IPS DF 6.9 (cell line): ENCODE measurements around the gene MCL1.
"Not testable (repeated sequence)": the region's sequence is repeated elsewhere in the genome, so short reads cannot be mapped to it uniquely, and the experiment has no call there.

Experiments used
- DNase-seq: peaks from one replicate; pipeline ENCODE4 v3.0.0-alpha.2; 2013; ENCODE audit warnings: low read depth, low spot score
- H3K27ac ChIP-seq: one replicate; pipeline ENCODE4 v1.5.1; 2013; ENCODE audit warnings: low read length, control low read depth
- H3K27me3 ChIP-seq: 2 replicates; pipeline ENCODE4 v1.6.1; 2013; ENCODE audit warnings: mild to moderate bottlenecking, low read length; ENCODE audit not compliant: control insufficient read depth, insufficient read depth
- H3K36me3 ChIP-seq: 2 replicates; pipeline ENCODE4 v1.6.1; 2013; ENCODE audit warnings: low read length; ENCODE audit not compliant: control insufficient read depth, insufficient read depth
- H3K4me1 ChIP-seq: 2 replicates; pipeline ENCODE4 v1.6.1; 2013; ENCODE audit warnings: low read length; ENCODE audit not compliant: control insufficient read depth, insufficient read depth
- H3K4me3 ChIP-seq: 2 replicates; pipeline ENCODE4 v1.5.1; 2013; ENCODE audit warnings: mild to moderate bottlenecking, low read length
- H3K9me3 ChIP-seq: 2 replicates; pipeline ENCODE4 v1.6.1; 2013; ENCODE audit warnings: low read length, inconsistent platforms; ENCODE audit not compliant: control insufficient read depth, insufficient read depth
- WGBS: extraction: QIAGEN DNeasy Blood & Tissue Kit; methylation state at CpG from one replicate; pipeline ENCODE4 v1.1.7; 2013; ENCODE audit warnings: mixed read lengths, missing lambda C conversion rate; ENCODE audit not compliant: insufficient read length, insufficient coverage; 5-methylcytosine and 5-hydroxymethylcytosine counted together

The MCL1 gene

DNA sequence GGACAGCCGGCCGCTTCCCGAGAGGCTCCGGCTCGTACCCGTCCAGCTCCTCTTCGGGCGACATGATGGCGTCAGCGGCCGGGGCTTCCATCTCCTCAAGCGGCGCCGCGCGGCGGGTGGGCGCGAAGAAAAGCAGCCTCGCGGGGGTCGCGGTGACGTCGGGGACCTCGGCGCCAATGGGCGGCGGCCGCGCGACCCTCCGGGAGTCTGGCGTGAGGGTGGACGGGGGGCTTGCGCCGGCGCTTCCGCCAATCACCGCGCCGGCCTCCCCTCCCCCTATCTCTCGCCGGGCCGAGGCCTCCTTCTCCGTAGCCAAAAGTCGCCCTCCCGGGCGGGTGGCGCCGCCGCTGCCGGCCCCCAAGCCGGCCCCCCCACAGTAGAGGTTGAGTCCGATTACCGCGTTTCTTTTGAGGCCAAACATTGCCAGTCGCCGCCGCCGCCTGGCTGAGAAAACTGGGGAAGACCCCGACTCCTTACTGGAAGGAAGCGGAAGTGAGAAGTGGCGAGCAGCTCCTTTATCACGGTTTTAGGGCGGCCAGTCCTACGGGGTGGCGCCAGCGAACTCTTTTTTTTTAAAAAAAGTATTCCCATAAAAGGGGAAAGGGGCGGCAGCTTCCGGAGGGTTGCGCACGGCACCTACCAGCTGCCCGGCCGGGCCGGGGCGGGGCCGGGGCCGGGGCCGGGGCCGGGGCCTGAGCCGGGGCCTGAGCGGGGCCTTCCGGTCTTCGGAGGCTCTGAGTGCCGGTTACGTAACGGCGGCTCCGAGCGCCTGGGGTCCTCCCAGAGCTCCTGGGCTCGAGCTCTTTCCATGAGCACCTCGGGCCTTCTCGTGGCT, at the start of gene MCL1:
Gene MCL1, minus strand, starts transcription at position 501 of the 835 bp plus-strand sequence. Its CDS starts 80 bp downstream, at position 421.
- Histone ChIP-seq H3K9me3 (no peaks in the 10 kb centered on the region), H3K4me3 (peak within 1 kb of the TSS; percentile 43), H3K27me3 (no peaks in the 10 kb centered on the region), H3K36me3 (peaks cover 9% of the 10 kb centered on the region; the same call in 1 of the 2 replicates), H3K27ac (no peak within 1 kb of the TSS), H3K4me1 (no peaks in the 10 kb centered on the region)
- DNase-seq: peak; percentile 70
- no CpG with 5 or more reads among the region's 94 CpGs for WGBS

DNA sequence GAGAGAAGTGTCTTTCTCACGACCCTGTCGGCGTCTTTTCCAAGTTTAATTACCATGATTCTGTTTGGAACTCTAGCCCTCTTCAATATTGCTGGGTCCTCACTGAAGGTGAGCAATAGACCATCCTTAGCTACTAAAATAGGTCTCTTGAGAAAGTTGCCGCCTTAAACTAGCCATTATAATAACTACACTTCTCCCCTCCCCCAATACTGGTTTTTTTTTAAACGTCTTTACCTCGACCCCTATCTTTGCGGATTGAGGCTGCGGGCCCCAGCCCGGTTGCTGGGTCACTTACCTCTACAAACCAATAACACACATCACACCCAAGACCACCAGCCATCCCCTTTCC, 49.3 kb upstream of the MCL1 start:
- H3K9me3 ChIP-seq: no peaks in the 10 kb centered on the region
- H3K4me1 ChIP-seq: no peaks in the 10 kb centered on the region
- no peak for DNase-seq
- no peak overlapping the region for H3K27ac ChIP-seq
- peak overlapping the region; percentile 56; the same call in 1 of the 2 replicates for H3K4me3 ChIP-seq
- peaks cover 11% of the 10 kb centered on the region; the same call in 1 of the 2 replicates for H3K36me3 ChIP-seq
- H3K27me3 ChIP-seq: no peaks in the 10 kb centered on the region
- WGBS: no CpG with 5 or more reads among the region's 9 CpGs

DNA sequence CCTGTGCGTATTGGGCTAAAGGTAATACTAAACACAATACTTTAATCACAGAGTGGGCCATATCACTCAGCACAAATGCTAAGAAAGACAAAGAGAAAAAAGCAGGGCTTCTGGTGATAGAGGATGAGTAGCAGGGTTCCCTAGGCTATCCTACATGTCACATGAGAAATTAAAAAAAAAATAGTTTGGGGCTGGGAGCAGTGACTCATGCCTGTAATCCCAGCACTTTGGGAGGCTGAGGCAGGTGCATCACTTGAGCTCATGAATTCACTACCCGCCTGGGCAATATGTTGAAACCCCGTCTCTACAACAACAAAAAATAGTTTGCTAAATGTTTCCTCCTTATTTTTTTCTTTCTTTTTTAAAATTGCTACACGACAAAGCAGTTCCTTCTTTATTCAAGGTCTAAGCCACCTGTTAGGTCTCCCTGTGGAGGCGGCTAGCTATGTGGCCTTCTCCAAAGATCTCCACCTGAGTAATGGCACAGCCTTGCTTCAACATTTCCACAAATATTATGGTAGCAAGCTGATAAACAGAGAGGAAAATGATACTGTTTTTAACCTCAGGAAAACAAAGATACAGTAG, 48.5 kb upstream of the MCL1 start:
- Histone ChIP-seq H3K36me3 (peaks cover 13% of the 10 kb centered on the region; the same call in 1 of the 2 replicates), H3K9me3 (no peaks in the 10 kb centered on the region), H3K27me3 (no peaks in the 10 kb centered on the region), H3K4me3 (no peak overlapping the region; the same call in 1 of the 2 replicates), H3K27ac (no peak overlapping the region), H3K4me1 (no peaks in the 10 kb centered on the region)
- no CpG with 5 or more reads among the region's 5 CpGs for WGBS
- DNase-seq: no peak

DNA sequence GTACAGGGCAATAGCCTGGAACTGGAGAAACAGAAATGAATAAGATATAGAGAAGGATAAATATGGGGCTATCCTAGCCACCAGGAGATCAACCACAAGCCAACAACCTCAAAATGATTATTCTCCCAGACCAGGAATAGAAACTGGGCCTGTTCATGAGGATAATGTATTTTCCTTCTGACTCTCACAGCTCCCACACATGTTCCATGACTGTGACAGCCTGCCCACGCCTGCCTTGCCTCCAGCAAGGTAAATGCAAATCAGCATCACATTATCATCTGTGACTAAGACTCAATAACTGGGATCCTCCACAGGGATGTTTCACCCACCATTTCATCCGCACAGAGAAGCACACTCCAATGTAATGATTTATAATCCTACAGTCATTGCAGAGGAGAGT, 46.7 kb upstream of the MCL1 start:
- Histone ChIP-seq H3K9me3 (no peaks in the 10 kb centered on the region), H3K36me3 (peaks cover 13% of the 10 kb centered on the region; the same call in 1 of the 2 replicates), H3K4me3 (no peak overlapping the region), H3K27me3 (no peaks in the 10 kb centered on the region), H3K4me1 (no peaks in the 10 kb centered on the region), H3K27ac (no peak overlapping the region)
- WGBS: no CpG with 5 or more reads among the region's 2 CpGs
- DNase-seq: no peak

DNA sequence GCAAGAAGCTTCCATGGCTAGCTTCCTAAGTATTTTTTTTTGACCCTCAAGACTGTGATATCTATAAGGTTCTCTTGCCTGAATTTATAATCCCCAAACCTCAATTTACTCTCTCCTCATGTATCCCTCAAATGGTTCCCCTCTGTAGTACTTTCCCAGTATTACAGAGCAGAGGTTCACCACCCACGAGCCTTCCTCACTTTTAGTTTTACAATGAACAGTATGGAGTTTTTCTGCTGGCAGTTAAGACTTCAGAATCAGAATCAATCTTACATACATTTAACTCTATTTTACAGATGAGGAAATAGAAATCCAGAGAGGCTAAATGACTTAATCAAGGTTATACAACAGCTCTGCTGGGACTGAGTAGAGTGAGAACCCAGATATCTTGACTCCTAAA, 45.1 kb upstream of the MCL1 start:
- no CpG with 5 or more reads among the region's 1 CpG for WGBS
- H3K4me1 ChIP-seq: not testable (repeated sequence)

DNA sequence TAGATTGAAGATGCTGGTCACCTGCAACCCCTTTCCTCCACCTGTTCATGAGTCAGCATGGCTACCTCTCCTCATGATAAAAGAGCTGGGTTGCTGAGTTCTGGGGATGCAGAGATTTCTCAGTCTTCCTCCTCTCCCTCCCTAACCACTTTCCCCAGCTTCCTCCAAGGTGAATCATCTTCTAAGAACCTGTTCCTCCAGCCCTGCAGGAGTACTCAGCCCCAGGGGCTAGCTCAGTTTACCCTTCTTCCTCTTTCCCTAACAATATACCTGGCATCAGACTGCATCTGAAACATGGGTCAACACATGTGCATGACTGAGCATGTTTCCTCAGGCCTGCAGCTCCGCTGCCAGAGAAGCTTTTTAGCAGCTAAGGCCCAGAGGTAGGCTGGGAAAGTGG, 44.7 kb upstream of the MCL1 start:
- H3K27ac ChIP-seq, H3K27me3 ChIP-seq, H3K9me3 ChIP-seq, DNase-seq, H3K4me3 ChIP-seq, H3K4me1 ChIP-seq: not testable (repeated sequence)
- whole genome bisulfite sequencing: no CpG with 5 or more reads among the region's 1 CpG
- peaks cover 29% of the 10 kb centered on the region; the same call in 1 of the 2 replicates for H3K36me3 ChIP-seq

More for the DNA sequence above, 45.1 kb upstream of the MCL1 start:
- not testable (repeated sequence) for H3K27ac ChIP-seq, H3K27me3 ChIP-seq, H3K9me3 ChIP-seq, DNase-seq, H3K4me3 ChIP-seq
- peaks cover 26% of the 10 kb centered on the region; the same call in 1 of the 2 replicates for H3K36me3 ChIP-seq

DNA sequence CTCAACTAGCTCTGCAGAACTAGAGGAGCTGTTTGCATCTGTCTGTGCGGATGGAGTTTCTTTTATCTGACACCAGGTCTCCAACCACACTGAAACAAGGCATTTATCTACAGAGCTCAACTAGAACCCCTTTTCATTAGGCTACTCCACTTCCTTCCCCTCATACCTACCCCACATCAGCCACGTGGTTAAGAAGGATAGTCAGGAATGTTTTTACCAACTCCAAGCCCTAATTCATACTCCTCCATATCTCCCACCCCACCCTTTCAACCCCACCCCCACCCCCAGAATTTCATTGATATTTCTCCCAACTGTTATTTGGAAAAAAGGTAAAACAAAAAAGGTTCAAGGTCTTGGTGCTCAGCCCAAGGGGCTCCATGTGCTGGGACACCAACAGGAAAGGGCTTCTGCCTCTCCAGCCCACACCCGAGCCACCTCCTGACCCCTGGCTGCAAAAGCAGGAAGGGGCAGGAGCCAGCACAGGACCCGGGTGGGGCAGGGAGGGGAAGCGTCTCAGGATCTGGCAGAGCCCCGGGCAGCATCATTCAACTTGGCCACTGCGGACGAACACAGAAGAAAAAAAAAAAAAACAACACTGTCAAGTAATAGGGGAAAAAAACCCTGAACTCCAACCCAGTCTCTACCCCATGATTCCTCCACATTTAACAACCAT, 43.0 kb upstream of the MCL1 start:
- Histone ChIP-seq H3K27me3 (no peaks in the 10 kb centered on the region), H3K4me3 (no peak overlapping the region), H3K4me1 (no peaks in the 10 kb centered on the region), H3K27ac (no peak overlapping the region), H3K9me3 (no peaks in the 10 kb centered on the region), H3K36me3 (peaks cover 29% of the 10 kb centered on the region; the same call in 1 of the 2 replicates)
- WGBS: no CpG with 5 or more reads among the region's 8 CpGs
- no peak for DNase-seq

DNA sequence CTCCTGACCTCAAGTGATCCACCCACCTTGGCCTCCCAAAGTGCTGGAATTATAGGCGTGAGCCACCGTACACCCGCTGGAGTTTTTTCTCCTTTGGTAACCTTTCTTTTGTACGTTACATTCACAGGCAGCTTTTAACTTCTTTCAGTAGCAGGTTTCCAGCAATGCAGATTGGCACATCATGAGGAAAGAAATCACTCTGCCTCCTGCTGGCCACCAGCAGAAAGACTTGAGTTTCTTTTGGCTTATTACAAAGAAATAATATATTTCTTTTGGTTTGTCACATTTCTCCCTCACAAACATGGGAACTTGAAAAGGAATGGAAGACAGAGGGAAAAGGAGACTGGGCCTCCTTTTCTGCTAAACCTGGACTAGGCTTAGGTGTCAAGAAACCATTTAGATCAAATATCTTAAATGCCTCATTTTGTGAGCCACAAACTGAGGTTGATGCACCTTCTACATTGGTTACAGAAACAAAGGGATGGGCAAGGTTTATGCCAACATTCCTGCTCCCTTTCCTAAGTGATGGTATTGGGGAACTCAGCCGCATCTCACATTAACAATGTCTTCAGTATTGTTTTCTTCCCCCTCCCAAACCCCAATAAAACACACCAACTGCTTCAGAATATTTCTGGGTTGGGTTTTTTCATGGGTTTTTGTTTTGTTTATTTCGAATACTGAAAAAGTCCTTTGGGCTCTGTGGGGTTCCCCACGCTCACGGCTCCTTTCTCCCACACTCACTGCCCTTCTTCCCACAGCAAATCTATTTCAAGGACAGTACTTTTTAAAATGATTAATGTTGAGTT, 42.3 kb upstream of the MCL1 start:
- Histone ChIP-seq H3K27me3 (no peaks in the 10 kb centered on the region), H3K4me3 (no peak overlapping the region), H3K9me3 (no peaks in the 10 kb centered on the region), H3K4me1 (no peaks in the 10 kb centered on the region), H3K36me3 (peaks cover 25% of the 10 kb centered on the region; the same call in 1 of the 2 replicates), H3K27ac (no peak overlapping the region)
- WGBS: no CpG with 5 or more reads among the region's 8 CpGs
- no peak for DNase-seq

DNA sequence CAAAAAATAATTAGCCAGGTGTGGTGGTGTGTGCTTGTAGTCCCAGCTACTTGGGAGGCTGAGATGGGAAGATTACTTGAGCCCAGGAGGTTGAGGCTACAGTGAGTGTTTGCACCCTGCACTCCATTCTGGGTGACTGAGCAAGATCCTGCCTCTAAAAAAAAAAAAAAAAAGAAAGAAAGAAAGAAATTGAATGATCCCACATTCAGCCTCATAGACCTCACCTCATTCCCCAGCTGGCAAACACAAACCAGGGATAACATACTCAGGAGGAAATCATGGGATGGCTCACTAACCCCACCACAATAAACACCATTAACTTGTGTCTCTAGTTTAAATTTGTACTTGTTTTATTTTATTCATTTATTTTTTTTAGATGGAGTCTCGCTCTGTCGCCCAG, 41.5 kb upstream of the MCL1 start:
- no CpG with 5 or more reads among the region's 2 CpGs for WGBS
- no peak overlapping the region for H3K27ac ChIP-seq

More for the DNA sequence above, 41.5 kb upstream of the MCL1 start:
- DNase-seq: no peak
- no peaks in the 10 kb centered on the region for H3K4me1 ChIP-seq
- no peak overlapping the region for H3K4me3 ChIP-seq
- no peaks in the 10 kb centered on the region for H3K27me3 ChIP-seq
- H3K36me3 ChIP-seq: peaks cover 21% of the 10 kb centered on the region; the same call in 1 of the 2 replicates
- no peaks in the 10 kb centered on the region for H3K9me3 ChIP-seq
